Hepatocyte (in vitro differentiated cells): ENCODE results near the gene TUBA4B. TPM values are rescaled to one million over a fixed set of nuclear protein-coding genes. Genes with fewer than 3 reads are reported as not detected.

Source experiments
- DNase-seq: peaks from one replicate; pipeline ENCODE4 v3.0.0-alpha.2; 2016; ENCODE audit warnings: low spot score
- H2AFZ ChIP-seq: fragments of 200-600 bp; sonication (generic); 2 replicates; pipeline ENCODE4 v1.6.0; 2016; ENCODE audit warnings: antibody characterized with exemption, mild to moderate bottlenecking
- H3K27ac ChIP-seq: fragments of 200-600 bp; sonication (generic); 2 replicates; pipeline ENCODE4 v1.5.1; 2016; ENCODE audit warnings: mild to moderate bottlenecking
- H3K27me3 ChIP-seq: fragments of 200-600 bp; sonication (generic); 2 replicates; pipeline ENCODE4 v1.6.1; 2016
- H3K36me3 ChIP-seq: fragments of 200-600 bp; sonication (generic); replicated peaks from 2 replicates; pipeline ENCODE4 v1.5.1; 2016; ENCODE audit warnings: low read depth; ENCODE audit not compliant: insufficient read depth
- H3K4me1 ChIP-seq: fragments of 200-600 bp; sonication (generic); 2 replicates; pipeline ENCODE4 v1.5.1; 2016; ENCODE audit warnings: mild to moderate bottlenecking, moderate library complexity; ENCODE audit not compliant: insufficient read depth
- H3K4me2 ChIP-seq: fragments of 200-600 bp; sonication (generic); 2 replicates; pipeline ENCODE4 v1.6.0; 2016
- H3K4me3 ChIP-seq: fragments of 200-600 bp; sonication (generic); 2 replicates; pipeline ENCODE4 v1.5.1; 2016; ENCODE audit warnings: mild to moderate bottlenecking
- H3K79me2 ChIP-seq: fragments of 200-600 bp; sonication (generic); 2 replicates; pipeline ENCODE4 v1.6.0; 2017; ENCODE audit warnings: mild to moderate bottlenecking
- H3K9me2 ChIP-seq: fragments of 200-600 bp; sonication (generic); replicated peaks from 2 replicates; pipeline ENCODE4 v1.6.0; 2017; ENCODE audit warnings: mild to moderate bottlenecking; ENCODE audit not compliant: insufficient read depth
- H3K9me3 ChIP-seq: fragments of 200-600 bp; sonication (generic); 2 replicates; pipeline ENCODE4 v1.5.1; 2016; ENCODE audit warnings: low read depth, mild to moderate bottlenecking
- H4K20me1 ChIP-seq: fragments of 200-600 bp; sonication (generic); 2 replicates; pipeline ENCODE4 v1.6.0; 2016; ENCODE audit warnings: mild to moderate bottlenecking; ENCODE audit not compliant: insufficient read depth, poor library complexity, severe bottlenecking
- EZH2 ChIP-seq: fragments of 200-600 bp; sonication (generic); IDR thresholded peaks from 2 replicates; pipeline ENCODE4 v1.6.1; 2016; ENCODE audit warnings: antibody characterized with exemption, mild to moderate bottlenecking, borderline replicate concordance
- EZH2phosphoT487 ChIP-seq: fragments of 200-600 bp; sonication (generic); IDR thresholded peaks from one replicate; pipeline ENCODE4 v1.6.1; 2018; ENCODE audit warnings: antibody characterized with exemption, mild to moderate bottlenecking, low read depth, moderate library complexity; ENCODE audit not compliant: unreplicated experiment, severe bottlenecking
- WGBS: methylation state at CpG from one replicate; pipeline ENCODE4 v1.1.6; 2016; ENCODE audit warnings: low lambda C conversion rate; ENCODE audit errors: missing lambda C conversion rate; 5-methylcytosine and 5-hydroxymethylcytosine counted together
- polyA plus RNA-seq: library from polyadenylated mRNA; unstranded; fragments of >200 nt; fragmentation: Nextera tagmentation; extraction: Ambion mirVana; gene quantifications from 2 replicates; pipeline ENCODE4 v1.2.1, GENCODE V29; 2016
- total RNA-seq: library from RNA; depleted of rRNA; stranded (reverse); fragments of >200 nt; gene quantifications from 2 replicates; pipeline ENCODE4 v1.2.3, GENCODE V29; 2014
- TF ChIP-seq, protein P1 (sequence below): fragments of 200-600 bp; sonication (generic); IDR thresholded peaks from 2 replicates; pipeline ENCODE4 v1.5.1; 2016; ENCODE audit warnings: antibody characterized with exemption, mild to moderate bottlenecking; ENCODE audit not compliant: poor library complexity

The TUBA4B gene
- total and polyA plus RNA-seq, 2 experiments from 2014 or later, result 0.13 TPM; not detected in 1

DNA sequence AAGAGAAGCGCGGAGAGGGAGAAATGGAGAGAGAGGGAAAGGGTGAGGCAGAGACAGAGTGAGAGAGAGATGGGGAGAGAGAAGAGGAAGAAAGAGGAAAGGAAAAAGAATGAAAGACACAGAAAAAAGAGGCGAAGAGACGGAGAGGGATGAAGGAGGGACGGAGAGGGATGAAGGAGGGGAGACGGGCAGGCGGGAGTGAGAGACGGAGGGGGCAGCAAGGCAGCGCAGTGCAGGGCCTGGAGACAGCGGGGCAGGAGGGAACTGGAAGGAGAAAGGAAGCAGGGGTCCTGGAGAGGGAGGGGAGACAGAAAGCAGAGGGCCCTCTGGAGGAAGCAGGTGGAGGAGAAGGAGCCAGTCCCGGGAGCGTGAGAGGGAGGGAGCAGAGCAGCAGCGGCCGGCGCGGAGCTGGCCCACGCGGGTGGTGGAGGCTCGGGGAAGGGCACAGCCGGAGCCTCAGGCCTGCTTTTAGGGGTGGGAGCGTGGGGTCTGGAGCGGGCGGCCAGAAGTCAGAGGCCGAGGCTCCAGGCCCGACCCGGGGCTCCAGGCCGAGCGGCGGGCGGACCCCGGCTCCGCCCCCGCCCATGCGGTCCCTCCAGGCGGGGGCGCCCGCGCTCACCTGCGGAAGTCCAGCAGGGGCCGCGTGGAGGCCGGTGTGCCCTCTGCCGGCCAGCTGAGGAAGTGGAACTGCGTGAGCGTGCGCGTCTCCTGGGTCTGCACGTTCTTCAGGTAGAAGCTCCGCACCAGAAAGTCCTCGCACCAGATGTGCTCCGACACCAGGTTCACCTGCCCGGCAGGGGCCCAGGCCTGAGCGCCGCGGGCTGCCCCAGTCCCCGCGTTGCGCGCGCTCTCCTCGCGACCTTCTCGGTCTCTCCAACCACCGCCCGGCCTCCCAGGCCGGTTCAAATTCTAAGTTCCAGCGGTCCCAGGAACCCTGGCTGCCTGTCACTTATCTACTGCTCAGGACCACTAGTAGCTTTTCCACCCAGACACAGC, 41.6 kb downstream of the TUBA4B start:
- H3K27me3 ChIP-seq, result no peaks in the 10 kb centered on the region
- H3K36me3 ChIP-seq, result no peaks in the 10 kb centered on the region
- DNase-seq, result peak; percentile 94
- H3K27ac ChIP-seq, result peak overlapping the region; percentile 62
- WGBS, result 9% methylated on average over 47 of the region's 67 CpGs
- H4K20me1 ChIP-seq, result no peaks in the 10 kb centered on the region
- H2AFZ ChIP-seq, result peak overlapping the region; percentile 94
- TF ChIP-seq EZH2 (no peak), EZH2phosphoT487 (no peak)
- TF ChIP-seq, protein P1, sequence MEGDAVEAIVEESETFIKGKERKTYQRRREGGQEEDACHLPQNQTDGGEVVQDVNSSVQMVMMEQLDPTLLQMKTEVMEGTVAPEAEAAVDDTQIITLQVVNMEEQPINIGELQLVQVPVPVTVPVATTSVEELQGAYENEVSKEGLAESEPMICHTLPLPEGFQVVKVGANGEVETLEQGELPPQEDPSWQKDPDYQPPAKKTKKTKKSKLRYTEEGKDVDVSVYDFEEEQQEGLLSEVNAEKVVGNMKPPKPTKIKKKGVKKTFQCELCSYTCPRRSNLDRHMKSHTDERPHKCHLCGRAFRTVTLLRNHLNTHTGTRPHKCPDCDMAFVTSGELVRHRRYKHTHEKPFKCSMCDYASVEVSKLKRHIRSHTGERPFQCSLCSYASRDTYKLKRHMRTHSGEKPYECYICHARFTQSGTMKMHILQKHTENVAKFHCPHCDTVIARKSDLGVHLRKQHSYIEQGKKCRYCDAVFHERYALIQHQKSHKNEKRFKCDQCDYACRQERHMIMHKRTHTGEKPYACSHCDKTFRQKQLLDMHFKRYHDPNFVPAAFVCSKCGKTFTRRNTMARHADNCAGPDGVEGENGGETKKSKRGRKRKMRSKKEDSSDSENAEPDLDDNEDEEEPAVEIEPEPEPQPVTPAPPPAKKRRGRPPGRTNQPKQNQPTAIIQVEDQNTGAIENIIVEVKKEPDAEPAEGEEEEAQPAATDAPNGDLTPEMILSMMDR, result peak; percentile 92
- H3K79me2 ChIP-seq, result no peaks in the 10 kb centered on the region
- no peaks in the 10 kb centered on the region for H3K9me3 ChIP-seq
- H3K4me3 ChIP-seq, result peak overlapping the region; percentile 74
- no peaks in the 10 kb centered on the region for H3K9me2 ChIP-seq
- H3K4me1 ChIP-seq, result no peaks in the 10 kb centered on the region
- H3K4me2 ChIP-seq, result peak overlapping the region; percentile 94

DNA sequence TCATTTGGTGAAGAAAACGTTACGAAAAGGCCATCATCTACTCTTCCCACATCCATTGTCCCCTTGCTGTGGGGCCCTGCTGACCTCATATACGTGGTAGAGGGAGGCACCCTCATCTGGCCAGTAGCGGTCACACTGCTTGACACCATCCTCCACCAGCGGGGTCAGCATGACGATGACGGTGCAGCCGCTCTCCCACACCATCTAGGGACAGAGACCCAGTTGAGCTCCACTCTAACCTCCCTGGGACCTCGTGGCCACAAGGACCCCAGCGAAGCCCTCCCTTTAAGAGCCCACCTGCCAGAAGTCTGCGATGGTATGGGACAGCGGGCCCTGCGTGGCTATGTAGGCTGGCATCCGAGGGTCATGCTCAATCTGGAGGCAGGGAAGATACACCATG, 43.1 kb downstream of the TUBA4B start:
- H2AFZ ChIP-seq, result no peak overlapping the region
- no peaks in the 10 kb centered on the region for H3K36me3 ChIP-seq
- no peak overlapping the region for H3K27ac ChIP-seq
- no peak for TF ChIP-seq EZH2
- no peak for TF ChIP-seq EZH2phosphoT487
- TF ChIP-seq, protein P1, result no peak
- no peaks in the 10 kb centered on the region for H3K4me1 ChIP-seq
- no peak overlapping the region for H3K4me3 ChIP-seq
- DNase-seq, result no peak
- 94% methylated on average over 14 of the region's 14 CpGs for WGBS
- H3K9me2 ChIP-seq, result no peaks in the 10 kb centered on the region
- H3K9me3 ChIP-seq, result no peaks in the 10 kb centered on the region
- H4K20me1 ChIP-seq, result no peaks in the 10 kb centered on the region
- H3K79me2 ChIP-seq, result no peaks in the 10 kb centered on the region
- H3K27me3 ChIP-seq, result peaks cover 14% of the 10 kb centered on the region
- no peak overlapping the region for H3K4me2 ChIP-seq

DNA sequence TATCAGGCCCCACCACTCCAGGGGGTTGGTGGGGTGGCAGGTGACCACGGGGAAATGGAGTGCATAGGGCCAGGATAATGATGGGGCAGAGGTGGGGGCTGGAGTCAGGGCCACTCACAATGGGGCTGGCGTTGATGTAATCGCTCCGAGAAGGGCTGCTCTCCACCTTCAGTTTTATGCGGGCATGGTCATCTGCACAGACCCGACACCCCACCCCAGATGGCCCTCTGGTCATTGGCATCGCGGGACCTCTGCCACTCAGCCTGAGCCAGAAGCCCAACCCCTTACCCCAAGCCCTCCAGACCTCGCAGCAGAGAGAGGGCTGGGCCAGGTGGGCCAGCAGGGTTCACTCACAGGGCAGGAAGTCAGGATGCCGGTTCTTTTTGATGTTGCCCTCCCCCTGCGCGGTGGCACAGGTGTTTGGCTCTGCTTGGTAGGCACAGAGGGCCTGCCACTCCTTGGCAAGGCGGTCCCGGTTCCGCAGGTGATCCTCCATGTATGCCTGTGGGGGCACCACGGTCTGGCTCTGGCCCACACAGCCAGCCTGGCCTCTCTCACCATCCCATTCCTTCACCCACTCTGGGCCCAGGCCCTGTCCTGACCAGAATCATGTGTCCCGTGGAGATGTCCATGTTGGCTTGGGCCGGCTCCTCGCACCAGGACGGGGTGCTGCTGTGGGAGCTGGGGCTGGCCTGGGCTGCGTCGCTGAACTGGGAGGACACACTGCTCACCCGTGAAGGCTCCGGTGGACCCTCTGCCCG, 43.8 kb downstream of the TUBA4B start:
- Histone ChIP-seq H4K20me1 (no peaks in the 10 kb centered on the region), H3K36me3 (no peaks in the 10 kb centered on the region), H2AFZ (no peak overlapping the region), H3K9me3 (no peaks in the 10 kb centered on the region), H3K4me2 (no peak overlapping the region), H3K27me3 (peaks cover 21% of the 10 kb centered on the region), H3K4me3 (no peak overlapping the region), H3K4me1 (no peaks in the 10 kb centered on the region), H3K79me2 (no peaks in the 10 kb centered on the region), H3K27ac (no peak overlapping the region), H3K9me2 (no peaks in the 10 kb centered on the region)
- no peak for TF ChIP-seq EZH2
- TF ChIP-seq, protein P1, result no peak
- TF ChIP-seq EZH2phosphoT487, result no peak
- WGBS, result 93% methylated on average over 25 of the region's 25 CpGs
- no peak for DNase-seq
